Neural crest cell (in vitro differentiated cells): ENCODE data around the gene CEMIP. TPM values are rescaled to one million over a fixed set of nuclear protein-coding genes. Genes with fewer than 3 reads are reported as not detected.

Source experiments
- DNase-seq: peaks from one replicate; pipeline ENCODE4 v3.0.0; 2021; ENCODE audit warnings: low read depth, mixed read lengths, low spot score
- H3K27ac Mint-ChIP-seq: one replicate; pipeline ENCODE4 v1.8.0; 2021; ENCODE audit warnings: mild to moderate bottlenecking, mixed read lengths; ENCODE audit not compliant: unreplicated experiment
- H3K27me3 Mint-ChIP-seq: 2 replicates; pipeline ENCODE4 v1.8.0; 2021; ENCODE audit warnings: low read depth, mild to moderate bottlenecking, mixed read lengths
- H3K36me3 Mint-ChIP-seq: 2 replicates; pipeline ENCODE4 v1.8.0; 2021; ENCODE audit warnings: low read depth, mild to moderate bottlenecking, mixed read lengths
- H3K4me1 Mint-ChIP-seq: 2 replicates; pipeline ENCODE4 v1.8.0; 2021; ENCODE audit warnings: mixed read lengths
- H3K4me3 Mint-ChIP-seq: one replicate; pipeline ENCODE4 v1.8.0; 2021; ENCODE audit warnings: mild to moderate bottlenecking, mixed read lengths
- H3K9me3 Mint-ChIP-seq: 2 replicates; pipeline ENCODE4 v1.8.0; 2021; ENCODE audit warnings: mixed read lengths
- total RNA-seq: library from RNA; stranded (reverse); gene quantifications from 2 replicates; pipeline ENCODE4 v1.2.1, GENCODE V29; 2021
- TF ChIP-seq, protein P1 (sequence below): fragments of 200-600 bp; sonication (generic); conservative IDR thresholded peaks from 2 replicates; pipeline ENCODE4 v1.5.0; 2021; ENCODE audit warnings: antibody characterized with exemption, mild to moderate bottlenecking

The CEMIP gene
- total RNA-seq, 1 donor from 2014 or later: 0.33 TPM

DNA sequence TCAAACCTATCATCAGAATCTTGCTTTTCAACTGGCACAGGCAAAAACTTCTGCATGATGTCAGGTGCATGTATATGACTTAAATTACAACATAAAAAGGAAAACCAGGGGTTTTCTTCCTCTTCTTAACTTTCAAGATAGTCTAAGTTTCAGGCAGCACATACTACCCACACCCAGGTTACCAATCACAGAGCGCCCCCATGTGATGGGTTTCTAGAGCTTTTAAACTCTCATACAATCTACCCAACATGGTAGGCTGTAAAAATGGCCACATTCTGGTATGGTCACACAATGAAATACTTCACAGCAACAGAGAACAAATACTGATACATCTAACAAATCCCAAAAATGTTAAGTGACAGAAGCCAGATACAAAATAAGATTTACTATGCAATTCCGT lies 203.0 kb downstream of the CEMIP start:
- no peak for DNase-seq
- Mint-ChIP-seq H3K4me3 (no peak overlapping the region), H3K9me3 (no peaks in the 10 kb centered on the region), H3K4me1 (peaks cover 22% of the 10 kb centered on the region), H3K36me3 (peaks cover 13% of the 10 kb centered on the region), H3K27me3 (no peaks in the 10 kb centered on the region), H3K27ac (no peak overlapping the region)
- TF ChIP-seq, protein P1, sequence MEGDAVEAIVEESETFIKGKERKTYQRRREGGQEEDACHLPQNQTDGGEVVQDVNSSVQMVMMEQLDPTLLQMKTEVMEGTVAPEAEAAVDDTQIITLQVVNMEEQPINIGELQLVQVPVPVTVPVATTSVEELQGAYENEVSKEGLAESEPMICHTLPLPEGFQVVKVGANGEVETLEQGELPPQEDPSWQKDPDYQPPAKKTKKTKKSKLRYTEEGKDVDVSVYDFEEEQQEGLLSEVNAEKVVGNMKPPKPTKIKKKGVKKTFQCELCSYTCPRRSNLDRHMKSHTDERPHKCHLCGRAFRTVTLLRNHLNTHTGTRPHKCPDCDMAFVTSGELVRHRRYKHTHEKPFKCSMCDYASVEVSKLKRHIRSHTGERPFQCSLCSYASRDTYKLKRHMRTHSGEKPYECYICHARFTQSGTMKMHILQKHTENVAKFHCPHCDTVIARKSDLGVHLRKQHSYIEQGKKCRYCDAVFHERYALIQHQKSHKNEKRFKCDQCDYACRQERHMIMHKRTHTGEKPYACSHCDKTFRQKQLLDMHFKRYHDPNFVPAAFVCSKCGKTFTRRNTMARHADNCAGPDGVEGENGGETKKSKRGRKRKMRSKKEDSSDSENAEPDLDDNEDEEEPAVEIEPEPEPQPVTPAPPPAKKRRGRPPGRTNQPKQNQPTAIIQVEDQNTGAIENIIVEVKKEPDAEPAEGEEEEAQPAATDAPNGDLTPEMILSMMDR: no peak

DNA sequence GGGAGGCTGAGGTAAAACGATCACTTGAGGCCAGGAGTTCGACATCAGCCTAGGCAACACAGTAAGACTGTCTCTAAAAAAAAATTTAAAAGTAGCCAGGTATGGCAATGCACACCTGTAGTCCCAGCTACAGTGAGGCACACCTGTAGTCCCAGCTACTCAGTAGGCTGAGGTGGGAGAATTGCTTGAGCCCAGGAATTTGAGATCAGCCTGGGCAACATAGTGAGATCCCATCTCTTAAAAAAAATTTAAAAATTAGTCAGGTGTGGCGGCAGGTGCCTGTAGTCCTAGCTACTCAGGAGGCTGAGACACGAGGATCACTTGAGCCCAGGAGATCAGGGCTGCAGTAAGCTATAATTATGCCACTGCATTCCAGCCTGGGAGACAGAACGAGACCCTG lies 203.7 kb downstream of the CEMIP start:
- Mint-ChIP-seq H3K27ac (no peak overlapping the region), H3K4me3 (no peak overlapping the region), H3K4me1 (peaks cover 19% of the 10 kb centered on the region), H3K27me3 (no peaks in the 10 kb centered on the region), H3K36me3 (peaks cover 13% of the 10 kb centered on the region), H3K9me3 (no peaks in the 10 kb centered on the region)
- TF ChIP-seq, protein P1: no peak
- DNase-seq: no peak

DNA sequence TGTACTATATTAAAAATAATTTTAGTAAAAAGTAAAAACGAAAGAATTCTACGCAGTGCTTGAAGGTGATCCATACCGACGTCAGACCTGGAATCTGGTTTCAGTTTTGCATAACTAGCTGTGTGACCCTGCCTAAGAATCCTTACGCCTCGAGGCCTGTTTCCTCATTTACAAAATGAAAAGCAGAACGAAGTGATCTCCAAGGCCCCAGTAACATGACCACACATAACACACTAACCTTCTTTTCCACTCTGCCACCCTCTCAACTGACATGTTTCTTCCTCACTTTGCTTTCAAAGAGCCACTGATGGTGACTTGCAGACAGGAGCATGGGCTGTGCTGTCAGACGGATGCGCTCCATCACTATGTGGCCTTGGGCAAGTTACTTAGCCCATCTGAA lies 205.7 kb downstream of the CEMIP start:
- Mint-ChIP-seq H3K4me3 (peak overlapping the region; percentile 2), H3K27me3 (no peaks in the 10 kb centered on the region), H3K9me3 (no peaks in the 10 kb centered on the region), H3K27ac (no peak overlapping the region), H3K4me1 (peaks cover 31% of the 10 kb centered on the region), H3K36me3 (peaks cover 5% of the 10 kb centered on the region)
- TF ChIP-seq, protein P1: no peak
- no peak for DNase-seq

DNA sequence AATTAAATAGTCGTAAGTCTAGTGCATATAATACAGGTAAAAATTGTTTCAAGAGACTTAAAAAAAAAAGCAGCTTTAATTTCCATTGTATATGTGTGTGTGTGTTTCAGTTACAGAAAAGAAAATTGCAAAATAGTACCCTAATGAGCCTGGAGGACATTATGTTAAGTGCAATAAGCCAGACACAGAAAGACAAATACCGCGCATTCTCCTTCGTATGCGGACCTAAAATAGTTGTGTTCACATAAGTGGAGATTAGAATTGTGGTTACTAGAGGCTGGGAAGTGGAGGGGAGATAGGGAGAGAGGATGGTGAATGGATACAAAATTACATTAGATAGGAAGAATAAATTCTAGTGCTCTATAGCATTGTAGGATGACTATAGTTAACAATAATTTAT lies 206.8 kb downstream of the CEMIP start:
- no peak overlapping the region for H3K27ac Mint-ChIP-seq
- H3K4me1 Mint-ChIP-seq: peaks cover 35% of the 10 kb centered on the region
- H3K9me3 Mint-ChIP-seq: no peaks in the 10 kb centered on the region
- H3K27me3 Mint-ChIP-seq: no peaks in the 10 kb centered on the region
- DNase-seq: no peak
- TF ChIP-seq, protein P1: no peak
- H3K4me3 Mint-ChIP-seq: peak overlapping the region; percentile 58
- H3K36me3 Mint-ChIP-seq: peaks cover 3% of the 10 kb centered on the region

DNA sequence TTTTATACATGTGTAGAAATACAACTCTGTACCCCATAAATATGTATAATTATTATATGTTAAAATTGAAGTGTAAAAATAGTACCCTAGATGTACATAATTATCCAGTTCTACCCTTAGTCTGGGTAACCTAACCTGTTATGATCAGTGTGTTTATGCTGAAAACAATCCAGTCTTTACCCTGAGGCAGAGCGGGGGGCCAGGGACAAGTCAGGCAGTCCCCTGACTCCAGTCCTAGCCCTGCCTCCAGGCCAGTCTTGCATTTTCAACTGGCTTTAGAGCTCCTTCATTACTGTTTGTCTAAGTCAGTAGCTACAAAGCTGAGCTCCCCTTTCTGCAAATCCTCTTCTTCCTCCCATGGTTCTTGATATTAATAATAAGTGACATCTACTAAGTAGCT lies 207.3 kb downstream of the CEMIP start:
- DNase-seq: no peak
- Mint-ChIP-seq H3K27me3 (no peaks in the 10 kb centered on the region), H3K4me1 (peaks cover 35% of the 10 kb centered on the region), H3K4me3 (peak overlapping the region; percentile 80), H3K27ac (no peak overlapping the region), H3K9me3 (no peaks in the 10 kb centered on the region), H3K36me3 (peaks cover 3% of the 10 kb centered on the region)
- TF ChIP-seq, protein P1: no peak
